DMS153 (cell line): ENCODE measurements around the gene MXI1.
"Not testable (repeated sequence)": the region's sequence is repeated elsewhere in the genome, so short reads cannot be mapped to it uniquely, and the experiment has no call there.

Source experiments
- DNase-seq: peaks from one replicate; lab custom pipeline; 2025; lab: John Stamatoyannopoulos, UW

MXI1 gene

GRCh38 chr10:110181911-110182310 is 25.5 kb upstream of the MXI1 start:
- no peak for DNase-seq

GRCh38 chr10:110184398-110184797 is 23.0 kb upstream of the MXI1 start:
- no peak for DNase-seq

DNA sequence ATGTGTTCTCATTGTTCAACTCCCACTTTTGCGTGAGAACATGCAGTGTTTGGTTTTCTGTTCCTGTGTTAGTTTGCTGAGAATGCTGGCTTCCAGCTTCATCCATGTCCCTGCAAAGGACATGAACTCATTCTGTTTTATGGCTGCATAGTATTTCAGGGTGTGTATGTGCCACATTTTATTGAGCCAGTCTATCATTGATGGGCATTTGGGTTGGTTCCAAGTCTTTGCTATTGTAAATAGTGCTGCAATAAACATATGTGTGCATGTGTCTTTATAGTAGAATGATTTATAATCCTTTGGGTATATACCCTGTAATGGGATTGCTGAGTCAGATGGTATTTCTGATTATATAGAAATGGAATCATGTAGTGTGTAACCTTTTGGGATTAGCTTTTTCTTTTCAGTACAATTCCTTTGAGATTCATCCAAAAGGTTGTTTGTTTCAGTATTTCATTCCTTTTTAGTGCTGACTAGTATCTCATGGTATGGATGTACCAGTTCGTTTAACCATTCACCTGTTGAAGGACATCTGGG is 21.7 kb upstream of the MXI1 start:
- DNase-seq: not testable (repeated sequence)

DNA sequence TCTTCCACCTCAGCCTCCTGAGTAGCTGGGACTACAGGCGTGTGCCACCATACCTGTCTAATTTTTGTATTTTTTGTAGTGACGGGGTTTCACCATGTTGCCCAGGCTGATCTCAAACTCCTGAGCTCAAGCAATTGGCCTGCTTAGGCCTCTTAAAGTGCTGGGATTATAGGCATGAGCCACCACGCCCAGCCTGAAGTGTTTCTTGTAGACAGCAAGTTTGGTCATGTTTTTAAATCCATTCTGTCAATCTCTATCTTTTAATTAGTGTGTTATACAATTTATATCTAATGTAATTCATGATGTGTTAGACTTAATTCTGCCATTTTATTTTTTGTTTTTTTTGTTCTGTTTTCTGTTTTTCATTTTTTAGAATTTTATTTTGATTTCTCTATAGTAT is 17.2 kb upstream of the MXI1 start:
- DNase-seq: no peak

- DNase-seq: no peak
These were observed 14.9 kb upstream of the MXI1 start for GRCh38 chr10:110192552-110192951.

- no peak for DNase-seq
These were observed 6.9 kb upstream of the MXI1 start for GRCh38 chr10:110200503-110200902.

DNA sequence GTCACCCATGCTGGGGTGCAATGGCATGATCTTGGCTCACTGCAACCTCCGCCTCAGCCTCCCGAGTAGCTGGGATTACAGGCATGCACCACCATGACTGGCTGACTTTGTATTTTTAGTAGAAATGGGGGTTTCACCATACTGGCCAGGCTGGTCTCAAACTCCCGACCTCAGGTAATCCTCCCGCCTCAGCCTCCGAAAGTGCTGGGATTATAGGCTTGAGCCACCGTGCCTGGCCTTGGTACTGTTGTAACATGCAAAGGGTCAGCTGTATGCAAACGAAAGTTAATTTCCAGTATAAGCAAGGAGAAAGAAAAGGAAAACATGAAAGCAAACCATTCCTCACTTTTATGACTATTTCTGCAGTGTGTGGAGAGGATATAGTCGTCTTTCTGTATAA is 6.4 kb upstream of the MXI1 start:
- not testable (repeated sequence) for DNase-seq

- no peak for DNase-seq
These were observed 3.6 kb upstream of the MXI1 start for GRCh38 chr10:110203500-110204455.

DNA sequence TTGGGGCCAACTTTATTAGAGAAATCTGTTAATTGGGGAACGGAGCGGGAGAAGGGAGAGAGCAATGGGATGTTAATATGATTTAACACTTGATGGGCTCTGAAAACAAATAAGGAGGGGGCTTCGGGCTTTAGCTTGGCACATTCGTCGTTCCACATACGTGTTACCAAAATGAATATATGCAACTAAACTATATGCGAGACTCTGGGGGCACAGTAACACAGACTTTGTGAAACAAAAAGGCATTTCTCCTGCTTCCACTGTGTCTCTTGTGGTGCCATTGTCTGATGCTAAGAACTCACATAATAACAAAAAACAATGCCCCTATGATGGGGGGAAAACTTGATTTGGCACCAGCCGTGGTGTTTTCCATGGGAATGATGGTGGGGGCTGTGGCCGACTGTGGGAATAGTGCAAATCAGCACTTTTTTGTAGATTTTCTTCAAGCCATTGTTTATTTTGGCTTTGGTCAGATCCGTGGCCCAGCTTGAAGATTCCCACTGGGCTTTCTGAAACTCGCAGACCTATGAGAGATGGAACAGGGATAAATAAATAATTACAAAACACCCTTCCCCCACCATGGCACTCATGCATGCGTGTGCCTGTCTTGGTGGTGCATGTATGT is 2.2 kb upstream of the MXI1 start:
- DNase-seq: no peak

DNA sequence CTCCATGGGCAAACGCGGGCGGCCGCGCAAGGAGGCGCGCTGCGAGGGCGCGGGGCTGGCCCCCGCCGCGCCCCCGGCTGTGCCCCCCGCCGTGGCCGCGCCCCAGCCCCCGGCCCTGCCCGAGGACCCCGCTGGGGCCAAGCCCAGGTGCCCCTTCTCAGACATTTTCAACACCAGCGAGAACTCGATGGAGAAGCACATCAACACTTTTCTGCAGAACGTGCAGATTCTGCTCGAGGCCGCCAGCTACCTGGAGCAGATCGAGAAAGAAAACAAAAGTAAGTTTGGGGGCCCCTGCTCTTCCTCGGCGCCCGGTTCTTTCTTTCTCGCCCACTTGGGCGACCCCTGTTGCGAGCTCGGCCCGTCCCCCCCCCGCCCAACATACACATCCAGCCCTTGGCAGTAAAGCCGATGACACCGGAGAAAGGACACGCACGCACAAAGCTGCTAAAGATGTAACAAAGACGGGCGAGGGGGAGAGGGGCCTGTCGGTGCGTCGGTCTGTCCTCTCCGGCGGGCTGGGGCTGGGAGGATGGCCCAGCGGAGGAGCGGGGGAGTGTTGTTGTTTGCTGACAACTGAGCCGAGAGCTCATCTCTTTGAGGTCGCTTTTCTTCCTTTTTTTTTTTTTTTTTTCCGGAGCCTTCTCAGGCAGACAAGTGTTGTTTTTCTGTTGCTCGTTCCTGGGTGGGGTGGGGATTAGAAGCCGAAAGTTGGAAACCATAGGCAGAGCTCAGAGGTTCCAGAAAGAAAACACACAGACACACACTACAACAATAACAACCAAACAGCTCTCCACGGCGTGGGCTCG is 604 bp downstream of the MXI1 start:
- DNase-seq: no peak

DNA sequence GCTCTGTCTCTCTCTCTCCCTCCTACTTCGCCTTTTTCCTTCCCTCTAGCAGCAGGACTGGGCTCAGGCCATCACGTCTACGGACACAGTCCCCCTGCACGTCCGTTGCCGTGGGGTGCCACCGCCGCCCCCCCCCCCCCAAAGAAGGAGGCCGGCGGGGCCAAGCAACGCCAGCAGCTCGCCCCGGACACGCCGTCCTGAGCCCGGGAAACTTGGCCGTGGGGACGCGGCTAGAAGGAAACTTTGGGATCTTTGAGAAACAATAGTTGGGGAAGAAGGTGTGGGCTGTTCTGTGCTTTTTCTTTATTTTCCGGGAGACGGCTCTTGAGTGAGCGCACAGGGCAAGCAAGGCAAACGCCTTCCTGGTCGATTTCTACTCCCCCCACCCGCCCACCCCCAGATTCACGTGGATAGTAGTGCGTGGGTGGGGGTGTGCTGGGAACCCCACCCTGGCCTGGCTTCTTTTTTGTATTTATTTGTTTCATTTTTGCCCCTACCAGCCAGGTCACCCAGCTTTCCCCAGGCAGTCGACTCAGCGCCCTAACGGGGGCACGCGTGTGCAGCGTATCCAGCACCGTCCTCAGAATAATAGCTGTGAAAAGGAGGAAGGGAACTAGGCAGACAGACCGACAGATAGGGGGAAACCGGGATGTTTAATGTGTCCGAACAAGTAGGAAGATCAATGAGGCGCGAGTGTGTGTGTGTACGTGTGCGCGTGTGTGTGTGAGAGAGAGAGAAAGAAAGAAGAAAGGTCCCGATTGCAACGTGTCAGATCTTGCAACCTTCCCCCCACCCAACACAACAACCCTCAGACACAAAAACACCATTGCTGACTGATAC is 1.4 kb downstream of the MXI1 start:
- no peak for DNase-seq

DNA sequence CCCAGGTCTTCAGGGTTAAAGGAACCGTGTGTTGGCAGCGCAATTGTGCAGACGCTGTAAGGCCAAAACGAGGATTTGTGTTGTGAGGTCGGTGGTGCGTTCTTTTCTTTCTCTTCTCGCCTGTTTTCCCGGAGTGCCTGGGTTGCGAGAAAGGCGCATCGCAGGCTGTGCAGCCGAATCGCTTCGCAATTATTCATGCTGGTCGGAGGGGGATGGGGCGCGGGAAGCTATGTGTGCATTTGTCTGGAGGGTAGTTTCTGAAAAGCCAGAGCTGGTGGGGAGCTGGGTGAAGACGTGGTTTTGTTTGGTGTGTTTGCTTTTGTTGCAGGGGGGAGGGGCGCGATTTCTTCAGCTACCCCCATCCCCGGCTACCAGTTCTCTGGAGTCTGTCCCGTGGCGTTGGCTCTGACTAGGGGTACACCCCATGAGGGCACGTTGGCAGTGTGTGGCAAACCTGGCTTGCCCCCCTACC is 2.1 kb downstream of the MXI1 start:
- peak; percentile 59 for DNase-seq

DNA sequence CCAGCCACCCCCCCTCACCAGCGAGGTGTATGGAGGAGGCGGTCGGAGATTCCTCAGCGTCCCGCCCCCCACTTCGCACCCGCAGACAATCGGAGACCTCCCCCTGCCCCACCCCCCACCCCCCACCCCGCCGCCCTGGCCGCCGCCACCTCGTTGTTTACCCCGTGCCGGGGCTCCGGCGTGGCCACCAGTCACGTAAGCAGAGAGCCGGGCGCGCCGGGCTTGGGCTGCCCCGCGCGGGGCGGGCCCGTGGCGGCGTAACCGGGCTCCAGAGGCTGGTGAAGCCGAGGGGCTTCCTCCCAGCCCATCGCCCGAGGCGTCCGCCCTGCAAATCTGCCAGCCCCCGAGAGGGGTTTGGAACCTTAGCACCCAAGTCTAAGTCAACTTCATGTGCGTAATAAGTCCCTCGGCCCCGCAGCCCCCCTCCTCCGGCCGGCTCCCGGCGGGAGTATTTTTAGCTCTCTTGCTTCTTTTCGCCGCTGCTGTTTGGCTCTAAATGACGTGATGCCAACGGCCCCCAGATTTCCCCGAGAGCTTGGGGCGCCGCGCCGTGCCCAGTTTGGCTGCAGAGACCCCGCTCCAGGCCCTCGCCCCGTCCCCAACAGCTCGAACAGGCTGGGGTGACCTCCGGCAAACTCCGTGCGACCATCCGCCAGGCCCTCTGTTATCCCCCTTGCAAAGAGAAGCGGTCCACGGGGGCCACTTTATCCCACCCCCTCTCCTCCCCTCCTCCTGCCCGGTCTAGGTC is 2.7 kb downstream of the MXI1 start:
- no peak for DNase-seq

GRCh38 chr10:110210674-110211464 is 3.5 kb downstream of the MXI1 start:
- peak; percentile 95 for DNase-seq

DNA sequence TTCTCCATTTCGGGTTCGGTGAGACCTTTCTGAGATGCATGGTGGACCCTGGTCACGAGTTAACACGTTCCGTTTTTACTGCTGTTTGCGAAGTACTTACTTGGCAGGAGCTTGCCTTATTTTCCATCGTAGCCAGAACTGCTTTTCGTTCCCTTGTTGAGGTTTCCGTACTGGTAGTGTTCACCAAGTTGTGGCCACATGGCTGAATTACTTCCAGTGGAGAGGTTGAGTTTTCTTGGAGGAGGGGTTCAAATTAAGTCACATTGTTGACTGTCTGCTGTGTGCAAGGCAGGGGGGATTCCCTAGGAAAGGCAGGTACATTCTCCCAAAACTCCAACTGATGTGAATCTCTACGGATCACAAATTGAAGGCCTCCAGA is 4.0 kb downstream of the MXI1 start:
- no peak for DNase-seq

GRCh38 chr10:110212119-110213006 is 5.0 kb downstream of the MXI1 start:
- no peak for DNase-seq

DNA sequence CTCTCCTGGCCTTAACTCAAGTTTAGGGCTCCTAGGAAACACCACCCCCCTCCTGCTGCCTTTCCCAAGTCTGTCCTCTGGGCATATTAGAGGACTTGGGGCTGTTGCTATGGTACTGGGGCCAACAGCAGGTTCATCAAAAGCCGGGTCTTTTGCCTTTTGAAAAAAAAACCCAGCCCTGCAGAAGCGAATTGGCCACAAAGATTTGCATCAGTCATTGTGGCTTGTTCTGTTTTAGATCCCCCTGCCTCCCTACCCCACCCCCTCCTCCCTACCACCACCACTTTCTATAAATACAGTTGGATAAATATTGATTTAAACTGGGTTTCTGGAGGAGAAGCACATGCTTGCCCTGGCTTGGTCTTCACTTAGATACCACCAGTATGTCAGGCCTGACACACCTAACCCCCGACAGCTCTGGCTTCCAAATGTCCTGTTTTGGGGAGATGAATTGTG is 7.0 kb downstream of the MXI1 start:
- no peak for DNase-seq
